GM21515 (cell line): ENCODE data around the gene IL10RB.
"Not testable (repeated sequence)": the region's sequence is repeated elsewhere in the genome, so short reads cannot be mapped to it uniquely, and the experiment has no call there.

Experiments
- ATAC-seq: cut with Tn5 transposase; IDR thresholded peaks from one replicate; pipeline ENCODE4 v1.9.1; 2021; ENCODE audit not compliant: unreplicated experiment

The IL10RB gene

GRCh38 chr21:33266050-33266788, at the start of gene IL10RB:
Gene IL10RB (plus strand): TSS chr21:33266367. CDS start chr21:33266466, 99 bp downstream.
- ATAC-seq, result peak; percentile 40

- ATAC-seq, result no peak
These were observed 49.0 kb upstream of the IL10RB start for GRCh38 chr21:33217138-33217520.

GRCh38 chr21:33219300-33219699, 46.9 kb upstream of the IL10RB start:
- no peak for ATAC-seq

GRCh38 chr21:33219954-33220353, 46.2 kb upstream of the IL10RB start:
- no peak for ATAC-seq

- not testable (repeated sequence) for ATAC-seq
These were observed 40.8 kb upstream of the IL10RB start for GRCh38 chr21:33225376-33225775.

- ATAC-seq, result no peak
These were observed 37.7 kb upstream of the IL10RB start for GRCh38 chr21:33228455-33228854.

- ATAC-seq, result no peak
These were observed 36.9 kb upstream of the IL10RB start for GRCh38 chr21:33229099-33229783.

- peak; percentile 69 for ATAC-seq
These were observed 36.2 kb upstream of the IL10RB start, which contains the start of gene IFNAR2 for GRCh38 chr21:33229784-33230544. Gene IFNAR2 (plus strand): TSS chr21:33229938. CDS start chr21:33241923, 11,985 bp downstream.

- ATAC-seq, result peak; percentile 25
These were observed 35.4 kb upstream of the IL10RB start for GRCh38 chr21:33230545-33231324.

- ATAC-seq, result no peak
These were observed 34.6 kb upstream of the IL10RB start for GRCh38 chr21:33231526-33231925.

- no peak for ATAC-seq
These were observed 33.7 kb upstream of the IL10RB start for GRCh38 chr21:33232291-33233034.

GRCh38 chr21:33234635-33235520, 31.3 kb upstream of the IL10RB start:
- no peak for ATAC-seq

- no peak for ATAC-seq
These were observed 30.0 kb upstream of the IL10RB start for GRCh38 chr21:33236013-33236686.

GRCh38 chr21:33236766-33237165, 29.4 kb upstream of the IL10RB start:
- no peak for ATAC-seq

GRCh38 chr21:33237486-33237885, 28.7 kb upstream of the IL10RB start:
- no peak for ATAC-seq

GRCh38 chr21:33238146-33238545, 28.0 kb upstream of the IL10RB start:
- ATAC-seq, result peak; percentile 15

GRCh38 chr21:33238565-33239255, 27.5 kb upstream of the IL10RB start:
- ATAC-seq, result peak; percentile 71

- not testable (repeated sequence) for ATAC-seq
These were observed 26.5 kb upstream of the IL10RB start for GRCh38 chr21:33239559-33240127.
